BLaER1 treated with 17β-estradiol and CSF1 and Interleukin-3, amounts not matched to agents 10 nM and 100 nM (cell line): ENCODE data around the gene MIPEP.
A peak's percentile ranks its signal among the peaks of the same experiment; 100 is the strongest.
"Not testable (repeated sequence)": the region's sequence is repeated elsewhere in the genome, so short reads cannot be mapped to it uniquely, and the experiment has no call there.

Experiments
- H3K27ac ChIP-seq, 11 experiments: shearing (Covaris generic); formaldehyde crosslinking; 2 replicates each; pipeline ENCODE4 v1.8.1; 2022
- H3K27me3 ChIP-seq, 11 experiments: shearing (Covaris generic); formaldehyde crosslinking; 2 replicates each; pipeline ENCODE4 v1.8.1; 2022
- H3K36me3 ChIP-seq, 11 experiments: shearing (Covaris generic); formaldehyde crosslinking; 2 replicates each; pipeline ENCODE4 v1.8.1; 2022
- H3K4me1 ChIP-seq, 10 experiments: shearing (Covaris generic); formaldehyde crosslinking; 2 replicates each; pipeline ENCODE4 v1.8.1; 2022
- H3K4me2 ChIP-seq, 11 experiments: shearing (Covaris generic); formaldehyde crosslinking; 2 replicates each; pipeline ENCODE4 v1.8.1; 2022
- H3K4me3 ChIP-seq, 10 experiments: shearing (Covaris generic); formaldehyde crosslinking; 2 replicates each; pipeline ENCODE4 v1.8.1; 2022
- H3K9ac ChIP-seq, 11 experiments: shearing (Covaris generic); formaldehyde crosslinking; 2 replicates each; pipeline ENCODE4 v1.8.1; 2022
- H3K9me3 ChIP-seq, 11 experiments: shearing (Covaris generic); formaldehyde crosslinking; replicated peaks in 1 of 11; 2 replicates each; pipeline ENCODE4 v1.8.1; 2022
- H4K20me1 ChIP-seq, 11 experiments: shearing (Covaris generic); formaldehyde crosslinking; 2 replicates each; pipeline ENCODE4 v1.8.1; 2022
- Cebpa-rat ChIP-seq, 11 experiments: shearing (Covaris generic); IDR thresholded peaks; 2 replicates each; pipeline ENCODE4 v1.8.1; 2022

The MIPEP gene

GRCh38 chr13:23915308-23915707 lies 26.1 kb upstream of the MIPEP start:
- H4K20me1 ChIP-seq = no peaks in the 10 kb centered on the region
- no peaks in the 10 kb centered on the region for H3K4me1 ChIP-seq
- H3K27ac ChIP-seq = no peak overlapping the region
- no peak overlapping the region for H3K4me2 ChIP-seq
- TF ChIP-seq Cebpa-rat (IDR thresholded peaks at IDR 0.05) = no peak
- no peak overlapping the region for H3K4me3 ChIP-seq
- H3K27me3 ChIP-seq = no peaks in the 10 kb centered on the region
- H3K9me3 ChIP-seq = peaks cover 0 to 8% (median 0%) of the 10 kb centered on the region in 11 experiments; a peak in 1 of 22 replicates
- H3K9ac ChIP-seq = no peak overlapping the region
- H3K36me3 ChIP-seq = no peaks in the 10 kb centered on the region

- Histone ChIP-seq H3K4me1 (no peaks in the 10 kb centered on the region), H3K4me3 (no peak overlapping the region), H3K9ac (no peak overlapping the region), H3K9me3 (peaks cover 0 to under 1% (median 0%) of the 10 kb centered on the region in 11 experiments; a peak in 1 of 22 replicates), H3K27me3 (no peaks in the 10 kb centered on the region), H3K4me2 (no peak overlapping the region), H3K36me3 (no peaks in the 10 kb centered on the region), H3K27ac (no peak overlapping the region), H4K20me1 (no peaks in the 10 kb centered on the region)
- TF ChIP-seq Cebpa-rat (IDR thresholded peaks at IDR 0.05) = no peak
These were observed 23.3 kb upstream of the MIPEP start for GRCh38 chr13:23912469-23912868.

GRCh38 chr13:23909606-23910005 lies 20.4 kb upstream of the MIPEP start:
- H3K9ac ChIP-seq = no peak overlapping the region
- H4K20me1 ChIP-seq = no peaks in the 10 kb centered on the region
- H3K4me3 ChIP-seq = no peak overlapping the region

DNA sequence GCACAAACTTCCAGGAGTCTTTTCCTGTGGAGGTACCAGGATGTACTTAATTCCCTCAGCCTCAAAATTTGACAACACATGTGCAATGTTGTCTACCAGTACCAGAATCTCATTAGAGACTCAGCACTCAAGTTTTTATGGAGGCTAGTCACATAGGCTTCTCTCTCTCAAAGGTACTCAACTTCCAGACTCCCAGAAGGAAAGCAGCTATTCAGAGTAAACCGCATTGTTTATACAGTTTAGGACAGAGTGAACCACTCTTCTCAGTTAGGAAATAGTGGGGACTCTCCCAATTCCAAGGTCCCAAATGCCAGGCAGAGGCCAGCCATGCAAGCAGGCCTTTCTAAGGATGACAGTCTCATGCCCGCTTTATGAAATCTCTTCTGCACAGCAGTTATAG lies 16.6 kb upstream of the MIPEP start:
- no peak for TF ChIP-seq Cebpa-rat (IDR thresholded peaks at IDR 0.05)
- Histone ChIP-seq H3K27me3 (peaks cover 0 to 24% (median 10%) of the 10 kb centered on the region in 11 experiments; a peak in 17 of 22 replicates), H3K27ac (no peak overlapping the region), H3K9ac (no peak overlapping the region), H3K4me3 (no peak overlapping the region), H3K9me3 (no peaks in the 10 kb centered on the region; a peak in 1 of 22 replicates), H4K20me1 (no peaks in the 10 kb centered on the region), H3K36me3 (no peaks in the 10 kb centered on the region), H3K4me2 (no peak overlapping the region), H3K4me1 (peaks cover 0 to 4% (median 0%) of the 10 kb centered on the region in 10 experiments; a peak in 1 of 20 replicates)

More at GRCh38 chr13:23909606-23910005, 20.4 kb upstream of the MIPEP start:
- no peak overlapping the region for H3K4me2 ChIP-seq
- no peak overlapping the region for H3K27ac ChIP-seq
- no peaks in the 10 kb centered on the region for H3K4me1 ChIP-seq
- TF ChIP-seq Cebpa-rat (IDR thresholded peaks at IDR 0.05) = no peak
- H3K27me3 ChIP-seq = 0 out of 22 replicates have a peak, but pooled peaks cover 0 to under 1% (median 0%) of the 10 kb centered on the region in 11 experiments
- H3K36me3 ChIP-seq = no peaks in the 10 kb centered on the region
- H3K9me3 ChIP-seq = no peaks in the 10 kb centered on the region

- no peak overlapping the region for H3K4me2 ChIP-seq
- no peaks in the 10 kb centered on the region for H4K20me1 ChIP-seq
- H3K27me3 ChIP-seq = peaks cover 0 to 24% (median 10%) of the 10 kb centered on the region in 11 experiments; a peak in 17 of 22 replicates
- no peaks in the 10 kb centered on the region for H3K36me3 ChIP-seq
- H3K9me3 ChIP-seq = no peaks in the 10 kb centered on the region; a peak in 1 of 22 replicates
- H3K27ac ChIP-seq = no peak overlapping the region
- no peak overlapping the region for H3K9ac ChIP-seq
- peaks cover 0 to 4% (median 3%) of the 10 kb centered on the region in 10 experiments; a peak in 4 of 20 replicates for H3K4me1 ChIP-seq
- TF ChIP-seq Cebpa-rat (IDR thresholded peaks at IDR 0.05) = no peak
- H3K4me3 ChIP-seq = no peak overlapping the region
These were observed 14.7 kb upstream of the MIPEP start for GRCh38 chr13:23903906-23904280.

GRCh38 chr13:23902975-23903905 lies 14.0 kb upstream of the MIPEP start:
- Histone ChIP-seq H3K36me3 (no peaks in the 10 kb centered on the region), H3K4me1 (peaks cover 0 to 4% (median 3%) of the 10 kb centered on the region in 10 experiments; a peak in 4 of 20 replicates), H3K9me3 (no peaks in the 10 kb centered on the region; a peak in 1 of 22 replicates), H3K4me3 (no peak overlapping the region), H3K4me2 (peak overlapping the region in 3 of 11 experiments; percentile 8 to 29 (median 11); a peak in 2 of 22 replicates), H3K27me3 (peaks cover 0 to 24% (median 10%) of the 10 kb centered on the region in 11 experiments; a peak in 17 of 22 replicates), H3K9ac (no peak overlapping the region), H3K27ac (no peak overlapping the region), H4K20me1 (no peaks in the 10 kb centered on the region)
- TF ChIP-seq Cebpa-rat (IDR thresholded peaks at IDR 0.05) = no peak

DNA sequence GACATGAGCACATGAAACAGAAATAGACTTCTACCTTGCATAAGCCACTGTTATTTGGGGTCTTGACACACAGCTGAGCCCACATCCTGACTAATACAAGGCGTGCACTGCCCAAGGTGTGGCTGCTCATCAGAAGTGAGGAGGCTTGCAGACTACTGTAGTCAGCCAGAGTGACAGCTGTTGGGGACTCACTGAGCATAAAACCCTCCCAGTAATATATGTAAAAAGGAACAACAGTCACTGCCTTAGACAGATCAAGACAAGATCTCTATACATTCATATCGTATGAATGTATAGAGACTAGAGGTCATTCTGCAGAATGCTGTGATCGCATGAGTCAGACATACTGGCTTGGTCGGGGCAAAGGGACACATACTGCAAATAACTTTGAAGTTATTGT lies 12.2 kb upstream of the MIPEP start:
- H3K9ac ChIP-seq = no peak overlapping the region
- H3K27me3 ChIP-seq = peaks cover 0 to 24% (median 10%) of the 10 kb centered on the region in 11 experiments; a peak in 17 of 22 replicates
- no peak overlapping the region for H3K4me3 ChIP-seq
- H3K36me3 ChIP-seq = no peaks in the 10 kb centered on the region
- H4K20me1 ChIP-seq = no peaks in the 10 kb centered on the region
- TF ChIP-seq Cebpa-rat (IDR thresholded peaks at IDR 0.05) = no peak
- no peak overlapping the region for H3K4me2 ChIP-seq
- no peaks in the 10 kb centered on the region; a peak in 1 of 22 replicates for H3K9me3 ChIP-seq
- peaks cover 0 to 4% (median 3%) of the 10 kb centered on the region in 10 experiments; a peak in 4 of 20 replicates for H3K4me1 ChIP-seq
- no peak overlapping the region for H3K27ac ChIP-seq

DNA sequence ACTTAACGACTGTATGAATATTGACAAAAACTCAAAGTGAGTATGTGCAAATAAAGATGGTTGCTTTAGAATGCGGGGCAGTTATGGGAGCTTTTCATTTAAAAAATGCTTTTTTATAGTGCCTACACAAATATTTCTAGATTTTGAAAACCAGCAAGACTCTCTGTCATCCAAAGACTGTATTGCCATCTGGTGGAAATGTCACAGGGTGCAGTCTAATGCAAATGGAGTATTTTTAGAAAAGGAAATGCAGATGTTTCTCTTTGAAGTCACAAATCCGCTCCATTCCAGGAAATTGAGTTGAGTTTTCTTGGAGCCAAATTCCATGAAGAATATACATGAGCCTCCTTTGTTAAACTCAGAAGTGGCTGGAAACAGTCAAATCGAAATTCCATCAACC lies 10.4 kb upstream of the MIPEP start:
- Histone ChIP-seq H3K27me3 (peaks cover 0 to 23% (median 10%) of the 10 kb centered on the region in 11 experiments; a peak in 17 of 22 replicates), H4K20me1 (no peaks in the 10 kb centered on the region), H3K27ac (no peak overlapping the region), H3K4me1 (peaks cover 0 to 4% (median 3%) of the 10 kb centered on the region in 10 experiments; a peak in 4 of 20 replicates), H3K9me3 (no peaks in the 10 kb centered on the region; a peak in 1 of 22 replicates), H3K4me3 (no peak overlapping the region), H3K9ac (no peak overlapping the region), H3K4me2 (peak overlapping the region in 2 of 11 experiments; percentile 21 to 48; a peak in 1 of 22 replicates), H3K36me3 (no peaks in the 10 kb centered on the region)
- TF ChIP-seq Cebpa-rat (IDR thresholded peaks at IDR 0.05) = no peak

GRCh38 chr13:23898101-23898500 lies 8.9 kb upstream of the MIPEP start:
- H3K27me3 ChIP-seq = peaks cover 0 to 9% (median 2%) of the 10 kb centered on the region in 11 experiments; a peak in 16 of 22 replicates
- H4K20me1 ChIP-seq = no peaks in the 10 kb centered on the region
- no peak overlapping the region for H3K4me3 ChIP-seq
- H3K9ac ChIP-seq = no peak overlapping the region
- H3K4me1 ChIP-seq = peaks cover 0 to 4% (median 3%) of the 10 kb centered on the region in 10 experiments; a peak in 4 of 20 replicates
- no peaks in the 10 kb centered on the region for H3K9me3 ChIP-seq
- H3K36me3 ChIP-seq = no peaks in the 10 kb centered on the region
- H3K27ac ChIP-seq = no peak overlapping the region
- no peak for TF ChIP-seq Cebpa-rat (IDR thresholded peaks at IDR 0.05)
- no peak overlapping the region for H3K4me2 ChIP-seq

GRCh38 chr13:23897452-23897919 lies 8.3 kb upstream of the MIPEP start, which contains the start of gene C1QTNF9B:
Gene C1QTNF9B (minus strand): TSS chr13:23897502.
- not testable (repeated sequence) for H3K4me1 ChIP-seq, H3K4me2 ChIP-seq

GRCh38 chr13:23894746-23895145 lies 5.5 kb upstream of the MIPEP start:
- H3K9ac ChIP-seq, H3K9me3 ChIP-seq, H3K4me3 ChIP-seq, H3K36me3 ChIP-seq, H3K27me3 ChIP-seq, H4K20me1 ChIP-seq, H3K4me2 ChIP-seq, H3K27ac ChIP-seq: not testable (repeated sequence)
- peaks cover 0 to 12% (median 10%) of the 10 kb centered on the region in 10 experiments; a peak in 17 of 20 replicates for H3K4me1 ChIP-seq

More at GRCh38 chr13:23897452-23897919, 8.3 kb upstream of the MIPEP start, which contains the start of gene C1QTNF9B:
- not testable (repeated sequence) for H3K9me3 ChIP-seq, H3K27ac ChIP-seq, H4K20me1 ChIP-seq, H3K4me3 ChIP-seq, H3K9ac ChIP-seq, H3K27me3 ChIP-seq, H3K36me3 ChIP-seq

- not testable (repeated sequence) for H3K36me3 ChIP-seq, H3K9ac ChIP-seq, H3K27me3 ChIP-seq, H3K27ac ChIP-seq, H3K4me2 ChIP-seq, H4K20me1 ChIP-seq, H3K4me3 ChIP-seq, H3K9me3 ChIP-seq
- peaks cover 0 to 13% (median 11%) of the 10 kb centered on the region in 10 experiments; a peak in 16 of 20 replicates for H3K4me1 ChIP-seq
These were observed 4.6 kb upstream of the MIPEP start for GRCh38 chr13:23893791-23894190.
